RWPE2 (cell line): ENCODE data around the gene ARL15.

Experiments
- ATAC-seq: fragments of 200-7000 bp; cut with Tn5 transposase; 3 replicates; pipeline ENCODE4 v1.9.1; 2021; ENCODE audit warnings: low read depth
- DNase-seq: peaks from one replicate; pipeline ENCODE4 v3.0.0-alpha.2; 2020; ENCODE audit warnings: low spot score
- H3K27ac ChIP-seq: fragments of 450-650 bp; 2 replicates; pipeline ENCODE4 v1.5.1; 2017; ENCODE audit warnings: mild to moderate bottlenecking; ENCODE audit not compliant: poor library complexity, severe bottlenecking
- H3K27me3 ChIP-seq: fragments of 250-450 bp; sonication (Bioruptor Pico); 2 replicates; pipeline ENCODE4 v1.5.1; 2021; ENCODE audit warnings: mild to moderate bottlenecking, moderate library complexity; ENCODE audit not compliant: insufficient read depth, poor library complexity, severe bottlenecking
- H3K36me3 ChIP-seq: fragments of 250-450 bp; sonication (Bioruptor Pico); 2 replicates; pipeline ENCODE4 v1.5.1; 2020; ENCODE audit warnings: low read depth, mild to moderate bottlenecking, moderate library complexity
- H3K4me1 ChIP-seq: fragments of 250-450 bp; sonication (Bioruptor Pico); 2 replicates; pipeline ENCODE4 v1.5.1; 2021; ENCODE audit warnings: mild to moderate bottlenecking, moderate library complexity; ENCODE audit not compliant: insufficient read depth, poor library complexity, severe bottlenecking
- H3K4me3 ChIP-seq: fragments of 250-450 bp; sonication (Bioruptor Pico); 2 replicates; pipeline ENCODE4 v1.5.1; 2021; ENCODE audit warnings: mild to moderate bottlenecking, moderate library complexity; ENCODE audit not compliant: severe bottlenecking
- H3K9me3 ChIP-seq: fragments of 250-450 bp; sonication (Bioruptor Pico); 2 replicates; pipeline ENCODE4 v1.5.1; 2021; ENCODE audit warnings: mild to moderate bottlenecking, moderate library complexity; ENCODE audit not compliant: severe bottlenecking
- CTCF ChIP-seq: fragments of 450-650 bp; IDR thresholded peaks from one replicate; pipeline ENCODE4 v1.5.1; 2017; ENCODE audit warnings: mild to moderate bottlenecking, moderate library complexity; ENCODE audit not compliant: poor library complexity, severe bottlenecking

The ARL15 gene

GRCh38 chr5:54001976-54002775 lies 308.2 kb downstream of the ARL15 start:
- Histone ChIP-seq H3K36me3 (no peaks in the 10 kb centered on the region), H3K4me3 (no peak overlapping the region), H3K9me3 (no peaks in the 10 kb centered on the region), H3K27me3 (no peaks in the 10 kb centered on the region), H3K4me1 (no peaks in the 10 kb centered on the region), H3K27ac (no peak overlapping the region)
- DNase-seq, result no peak
- TF ChIP-seq CTCF, result no peak
- no peak for ATAC-seq

- Histone ChIP-seq H3K27me3 (no peaks in the 10 kb centered on the region), H3K9me3 (no peaks in the 10 kb centered on the region), H3K4me1 (no peaks in the 10 kb centered on the region), H3K27ac (no peak overlapping the region), H3K4me3 (no peak overlapping the region), H3K36me3 (no peaks in the 10 kb centered on the region)
- ATAC-seq (no peak), DNase-seq (no peak)
- no peak for TF ChIP-seq CTCF
Observed at GRCh38 chr5:54000011-54000410, 310.4 kb downstream of the ARL15 start.

GRCh38 chr5:53997736-53998627 lies 312.4 kb downstream of the ARL15 start:
- no peaks in the 10 kb centered on the region for H3K27me3 ChIP-seq
- peaks cover 16% of the 10 kb centered on the region for H3K4me1 ChIP-seq
- H3K4me3 ChIP-seq, result no peak overlapping the region
- DNase-seq, result no peak
- no peak for TF ChIP-seq CTCF
- no peaks in the 10 kb centered on the region for H3K9me3 ChIP-seq
- ATAC-seq, result no peak
- H3K36me3 ChIP-seq, result no peaks in the 10 kb centered on the region
- H3K27ac ChIP-seq, result no peak overlapping the region

DNA sequence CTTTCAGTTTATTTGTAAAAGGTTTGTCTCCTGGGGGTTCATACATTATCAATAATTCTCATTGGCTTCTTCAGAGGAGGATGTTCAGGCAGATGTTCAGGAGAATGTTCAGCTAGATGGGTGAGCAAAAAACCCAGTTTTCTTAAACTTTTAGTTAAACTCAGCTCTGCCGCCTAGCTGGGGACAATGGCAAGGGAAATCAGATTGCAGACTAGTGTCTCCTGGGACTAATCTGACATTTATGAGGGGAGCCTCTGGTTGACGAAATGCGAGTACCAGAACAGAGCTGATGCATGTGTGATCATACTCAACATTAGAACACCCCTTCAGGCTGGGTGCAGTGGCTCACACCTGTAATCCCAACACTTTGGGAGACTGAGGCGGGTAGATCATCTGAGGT lies 314.4 kb downstream of the ARL15 start:
- no peak for ATAC-seq
- peaks cover 16% of the 10 kb centered on the region for H3K4me1 ChIP-seq
- H3K27me3 ChIP-seq, result no peaks in the 10 kb centered on the region
- no peak for DNase-seq
- H3K9me3 ChIP-seq, result no peaks in the 10 kb centered on the region
- H3K27ac ChIP-seq, result no peak overlapping the region
- no peak overlapping the region for H3K4me3 ChIP-seq
- no peaks in the 10 kb centered on the region for H3K36me3 ChIP-seq
- TF ChIP-seq CTCF, result no peak
